ENCODE measurements around the gene LDLRAD3. TPM values are rescaled to one million over a fixed set of nuclear protein-coding genes. Genes with fewer than 3 reads are reported as not detected.

Gene LDLRAD3
- polyA plus RNA-seq, 3 donors, result 7.3 to 14.1 (median 10.4) TPM

GRCh38 chr11:36079878-36080675 lies 136.2 kb downstream of the LDLRAD3 start:
- peaks cover 0 to 1% (median 0%) of the 10 kb centered on the region in 3 donors for H3K27me3 Mint-ChIP-seq (ENCODE audit: low read depth in 3 of 3)
- H3K4me3 Mint-ChIP-seq, result no peak overlapping the region
- 90% methylated on average over 4 of the region's 7 CpGs for WGBS (ENCODE audit: insufficient coverage)
- H3K4me2 ChIP-seq (replicated peaks; ENCODE audit: extremely low read depth, low read length, poor library complexity, severe bottlenecking), result no peak overlapping the region
- no peaks in the 10 kb centered on the region for H3K27me3 ChIP-seq (ENCODE audit: control insufficient read depth in 2 of 2, insufficient read depth in 2 of 2, low read length in 2 of 2)
- peaks cover 0 to 11% of the 10 kb centered on the region in 2 donors for H3K9me3 ChIP-seq (replicated peaks in 1 of 2; ENCODE audit: control insufficient read depth in 1 of 2, insufficient read depth in 1 of 2, low read length in 2 of 2)
- no peak overlapping the region for H2AFZ ChIP-seq (ENCODE audit: insufficient read depth, low read depth, low read length, poor library complexity, severe bottlenecking)
- H3K4me1 ChIP-seq (ENCODE audit: control insufficient read depth in 1 of 2, insufficient read depth in 2 of 2, low read length in 2 of 2), result no peaks in the 10 kb centered on the region
- no peak overlapping the region for H3K27ac ChIP-seq (ENCODE audit: low read depth in 1 of 2, low read length in 2 of 2)
- H4K20me1 ChIP-seq (ENCODE audit: insufficient read depth, low read length), result no peaks in the 10 kb centered on the region
- H3K27ac Mint-ChIP-seq, result no peak overlapping the region
- no peak for TF ChIP-seq CTCF (IDR thresholded peaks at IDR 0.05)
- peaks cover 4 to 15% (median 7%) of the 10 kb centered on the region in 7 donors for H3K9me3 Mint-ChIP-seq
- H3K9ac ChIP-seq (ENCODE audit: insufficient read depth, low read length, poor library complexity, severe bottlenecking), result no peak overlapping the region
- intact Hi-C loops (cut with micrococcal nuclease), result no loop called here
- H3K36me3 ChIP-seq (replicated peaks in 1 of 2; ENCODE audit: control insufficient read depth in 1 of 2, insufficient read depth in 2 of 2, low read length in 2 of 2), result peaks cover 13 to 35% of the 10 kb centered on the region in 2 donors
- no peak for DNase-seq
- H3K4me3 ChIP-seq (replicated peaks in 1 of 3; ENCODE audit: low read depth in 2 of 3, low read length in 3 of 3), result no peak overlapping the region
- peaks cover 25 to 30% of the 10 kb centered on the region in 2 donors for H3K36me3 Mint-ChIP-seq
- no peaks in the 10 kb centered on the region for H3K79me2 ChIP-seq (ENCODE audit: insufficient read depth, low read length)
- H3K4me1 Mint-ChIP-seq, result no peaks in the 10 kb centered on the region

- peaks cover 13 to 47% of the 10 kb centered on the region in 2 donors for H3K36me3 ChIP-seq (replicated peaks in 1 of 2; ENCODE audit: control insufficient read depth in 1 of 2, insufficient read depth in 2 of 2, low read length in 2 of 2)
- no peak overlapping the region for H3K27ac Mint-ChIP-seq
- WGBS (ENCODE audit: insufficient coverage), result 84% methylated on average over 7 of the region's 11 CpGs
- H3K36me3 Mint-ChIP-seq, result peaks cover 36 to 40% of the 10 kb centered on the region in 2 donors
- H3K27ac ChIP-seq (ENCODE audit: low read depth in 1 of 2, low read length in 2 of 2), result no peak overlapping the region
- no peak overlapping the region for H3K9ac ChIP-seq (ENCODE audit: insufficient read depth, low read length, poor library complexity, severe bottlenecking)
- no peaks in the 10 kb centered on the region for H4K20me1 ChIP-seq (ENCODE audit: insufficient read depth, low read length)
- DNase-seq, result no peak
- no peaks in the 10 kb centered on the region for H3K4me1 Mint-ChIP-seq
- no peak overlapping the region for H3K4me3 ChIP-seq (replicated peaks in 1 of 3; ENCODE audit: low read depth in 2 of 3, low read length in 3 of 3)
- peaks cover 2 to 13% (median 6%) of the 10 kb centered on the region in 7 donors for H3K9me3 Mint-ChIP-seq
- intact Hi-C loops (cut with micrococcal nuclease), result no loop called here
- peaks cover 0 to 3% (median 0%) of the 10 kb centered on the region in 3 donors for H3K27me3 Mint-ChIP-seq (ENCODE audit: low read depth in 3 of 3)
- H3K79me2 ChIP-seq (ENCODE audit: insufficient read depth, low read length), result no peaks in the 10 kb centered on the region
- no peak for TF ChIP-seq CTCF (IDR thresholded peaks at IDR 0.05)
- H3K4me3 Mint-ChIP-seq, result no peak overlapping the region
- H3K9me3 ChIP-seq (replicated peaks in 1 of 2; ENCODE audit: control insufficient read depth in 1 of 2, insufficient read depth in 1 of 2, low read length in 2 of 2), result peaks cover 0 to 11% of the 10 kb centered on the region in 2 donors
- no peaks in the 10 kb centered on the region for H3K4me1 ChIP-seq (ENCODE audit: control insufficient read depth in 1 of 2, insufficient read depth in 2 of 2, low read length in 2 of 2)
- no peak overlapping the region for H3K4me2 ChIP-seq (replicated peaks; ENCODE audit: extremely low read depth, low read length, poor library complexity, severe bottlenecking)
- H2AFZ ChIP-seq (ENCODE audit: insufficient read depth, low read depth, low read length, poor library complexity, severe bottlenecking), result no peak overlapping the region
- no peaks in the 10 kb centered on the region for H3K27me3 ChIP-seq (ENCODE audit: control insufficient read depth in 2 of 2, insufficient read depth in 2 of 2, low read length in 2 of 2)
Observed at GRCh38 chr11:36081274-36081945, 137.5 kb downstream of the LDLRAD3 start.
